Activated CD4-positive, alpha-beta memory T cell treated with anti-CD3 and anti-CD28 coated beads, Interleukin-2, amount 10 ng/mL, durations not matched to agents 7 days and 5 days (primary cell): ENCODE data around the gene PTPRC. TPM values are rescaled to one million over a fixed set of nuclear protein-coding genes. Genes with fewer than 3 reads are reported as not detected.

Source experiments
- CTCF ChIA-PET: fragments of 350-600 bp; sonication (Branson Sonifier 250); formaldehyde crosslinking; loops from one replicate; lab custom pipeline; 2021; ENCODE audit warnings: antibody characterized with exemption, inconsistent platforms; lab: Charles Lee
- POLR2A ChIA-PET: fragments of 350-600 bp; sonication (Branson Sonifier 250); formaldehyde crosslinking; loops from one replicate; lab custom pipeline; 2021; ENCODE audit warnings: antibody characterized with exemption; lab: Charles Lee
- DNase-seq: peaks from one replicate; pipeline ENCODE4 v3.0.0-alpha.2; 2020
- H3K27ac Mint-ChIP-seq: one replicate; pipeline ENCODE4 v1.8.0; 2021; ENCODE audit warnings: mild to moderate bottlenecking, mixed read lengths
- H3K27me3 Mint-ChIP-seq: one replicate; pipeline ENCODE4 v1.8.0; 2021; ENCODE audit warnings: mixed read lengths
- H3K36me3 Mint-ChIP-seq: one replicate; pipeline ENCODE4 v1.8.0; 2021; ENCODE audit warnings: low read depth, mixed read lengths
- H3K4me1 Mint-ChIP-seq: one replicate; pipeline ENCODE4 v1.8.0; 2021; ENCODE audit warnings: mixed read lengths
- H3K4me3 Mint-ChIP-seq: one replicate; pipeline ENCODE4 v1.8.0; 2021; ENCODE audit warnings: mild to moderate bottlenecking, mixed read lengths
- H3K9me3 Mint-ChIP-seq: one replicate; pipeline ENCODE4 v1.8.0; 2021; ENCODE audit warnings: mixed read lengths
- total RNA-seq, 2 experiments: library from RNA; stranded (reverse); gene quantifications; one replicate each; pipeline ENCODE4 v1.2.3, GENCODE V29; 2021

Gene PTPRC
- total RNA-seq, 2 experiments from 2014 or later: 724 to 731 TPM

GRCh38 chr1:198623752-198624647 is 14.8 kb upstream of the PTPRC start:
- H3K27ac Mint-ChIP-seq: peak overlapping the region; percentile 80
- POLR2A ChIA-PET: interaction anchor here (1.7 to 7.4 kb wide), 9 partner anchors 9 to 104 kb away, joined by 5 to 512 read pairs (median 86); partner anchors contain the start of gene PTPRC

GRCh38 chr1:198624648-198624980 is 14.2 kb upstream of the PTPRC start:
- Mint-ChIP-seq H3K36me3 (peaks cover 26% of the 10 kb centered on the region), H3K4me1 (peaks cover 95% of the 10 kb centered on the region), H3K9me3 (no peaks in the 10 kb centered on the region), H3K4me3 (peak overlapping the region; percentile 49), H3K27ac (peak overlapping the region; percentile 80), H3K27me3 (no peaks in the 10 kb centered on the region)
- ChIA-PET CTCF (interaction anchor here (1.2 to 7.2 kb wide), 4 partner anchors 12 to 58 kb away, joined by 3 to 99 read pairs (median 4); partner anchors contain the start of gene PTPRC), POLR2A (interaction anchor here (0.7 to 7.4 kb wide), 10 partner anchors 9 to 59 kb away, joined by 3 to 512 read pairs (median 46); partner anchors contain the start of gene PTPRC)
- no peak for DNase-seq

More at GRCh38 chr1:198623752-198624647, 14.8 kb upstream of the PTPRC start:
- Mint-ChIP-seq H3K4me3 (peak overlapping the region; percentile 49), H3K9me3 (no peaks in the 10 kb centered on the region), H3K4me1 (peaks cover 95% of the 10 kb centered on the region), H3K27me3 (no peaks in the 10 kb centered on the region), H3K36me3 (peaks cover 21% of the 10 kb centered on the region)
- peak; percentile 42 for DNase-seq
- CTCF ChIA-PET: interaction anchor here (1.3 to 7.2 kb wide), 4 partner anchors 13 to 53 kb away, joined by 3 to 99 read pairs (median 4); partner anchors contain the start of gene PTPRC

DNA sequence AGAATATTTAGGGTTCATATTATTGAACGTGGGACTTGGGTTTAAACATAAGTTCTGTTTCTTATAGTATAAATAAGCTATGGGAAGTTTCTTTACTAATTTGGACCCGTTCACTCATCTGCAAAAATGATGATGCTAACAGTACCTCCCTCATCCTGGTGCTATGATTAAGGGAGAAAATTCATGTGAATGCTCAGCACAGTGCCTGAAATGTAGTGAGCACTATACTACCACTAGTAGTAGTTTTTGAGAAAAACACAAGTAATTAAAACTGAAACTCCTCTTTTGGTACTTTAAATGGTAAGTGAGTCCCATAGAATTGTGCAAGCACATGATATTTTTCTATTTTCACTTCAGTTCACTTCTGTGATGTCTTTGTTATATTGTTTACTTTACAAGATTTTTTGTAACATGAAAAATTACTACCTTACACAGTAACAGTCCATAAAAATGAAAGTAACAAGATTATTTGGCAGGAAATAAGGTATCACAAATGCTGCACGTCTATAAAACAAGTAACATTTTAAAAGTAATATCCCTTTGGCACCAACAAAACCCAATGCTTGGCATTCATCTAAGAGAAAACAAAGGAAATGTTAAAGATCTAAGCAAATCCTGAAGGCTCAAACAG is 11.3 kb upstream of the PTPRC start:
- Mint-ChIP-seq H3K4me1 (peaks cover 90% of the 10 kb centered on the region), H3K27me3 (no peaks in the 10 kb centered on the region), H3K9me3 (no peaks in the 10 kb centered on the region), H3K36me3 (peaks cover 25% of the 10 kb centered on the region), H3K27ac (peak overlapping the region; percentile 81), H3K4me3 (peak overlapping the region; percentile 40)
- POLR2A ChIA-PET: interaction anchor here (1.0 to 1.5 kb wide), 2 partner anchors 9 to 11 kb away, joined by 3 to 12 read pairs; partner anchors contain the start of gene PTPRC
- CTCF ChIA-PET: no interaction called here
- DNase-seq: no peak

GRCh38 chr1:198628067-198628455 is 10.8 kb upstream of the PTPRC start:
- no peaks in the 10 kb centered on the region for H3K27me3 Mint-ChIP-seq
- H3K36me3 Mint-ChIP-seq: peaks cover 27% of the 10 kb centered on the region
- H3K9me3 Mint-ChIP-seq: no peaks in the 10 kb centered on the region
- ChIA-PET POLR2A (no interaction called here), CTCF (no interaction called here)
- peak overlapping the region; percentile 81 for H3K27ac Mint-ChIP-seq
- H3K4me3 Mint-ChIP-seq: peak overlapping the region; percentile 40
- H3K4me1 Mint-ChIP-seq: peaks cover 88% of the 10 kb centered on the region
- no peak for DNase-seq

DNA sequence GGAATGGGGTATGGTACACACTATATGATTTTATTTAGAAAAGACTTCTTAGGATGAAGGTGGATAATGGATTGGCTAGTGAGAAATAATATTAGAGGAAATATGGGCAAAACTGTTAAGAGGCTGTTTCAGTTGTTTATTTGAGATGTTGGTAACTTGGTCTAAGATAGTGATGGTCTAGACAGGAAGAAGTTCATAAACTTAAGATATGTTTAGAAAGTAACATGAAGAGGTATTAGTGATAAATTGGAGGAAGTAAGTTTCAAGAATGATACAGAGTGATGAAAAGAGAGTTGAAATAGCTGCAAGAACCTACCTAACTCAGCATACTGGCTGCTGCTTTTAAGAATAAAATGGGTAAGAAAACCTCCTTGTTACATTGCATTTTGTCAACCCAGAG is 9.2 kb upstream of the PTPRC start:
- CTCF ChIA-PET: no interaction called here
- POLR2A ChIA-PET: interaction anchor here (0.9 to 12.5 kb wide), 7 partner anchors 7 to 109 kb away, joined by 3 to 512 read pairs (median 3); partner anchors contain the start of gene PTPRC
- peak overlapping the region; percentile 81 for H3K27ac Mint-ChIP-seq
- peaks cover 2% of the 10 kb centered on the region for H3K9me3 Mint-ChIP-seq
- peaks cover 40% of the 10 kb centered on the region for H3K36me3 Mint-ChIP-seq
- no peaks in the 10 kb centered on the region for H3K27me3 Mint-ChIP-seq
- H3K4me3 Mint-ChIP-seq: peak overlapping the region; percentile 0
- no peak for DNase-seq
- peaks cover 92% of the 10 kb centered on the region for H3K4me1 Mint-ChIP-seq

DNA sequence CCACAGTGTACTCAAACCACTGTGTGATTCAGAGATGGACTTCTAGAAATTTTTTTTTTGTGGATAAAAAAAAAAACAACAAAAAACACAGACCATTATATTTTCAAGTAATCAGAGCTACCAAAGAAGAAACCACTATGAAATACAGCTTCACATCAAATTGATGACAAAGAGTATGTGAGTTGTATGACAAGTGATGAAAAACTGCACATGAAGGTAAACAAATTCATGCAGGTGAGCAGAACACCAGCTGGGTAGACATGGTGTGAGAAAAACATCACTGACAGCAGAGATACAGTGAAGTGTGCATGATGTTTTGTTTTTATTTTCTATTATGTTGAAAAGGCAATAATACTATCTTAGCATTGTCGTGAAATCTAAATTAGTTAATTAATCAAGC is 8.0 kb upstream of the PTPRC start:
- Mint-ChIP-seq H3K36me3 (peaks cover 44% of the 10 kb centered on the region), H3K27ac (no peak overlapping the region), H3K4me1 (peaks cover 90% of the 10 kb centered on the region), H3K4me3 (no peak overlapping the region), H3K9me3 (peaks cover 2% of the 10 kb centered on the region), H3K27me3 (no peaks in the 10 kb centered on the region)
- ChIA-PET POLR2A (interaction anchor here (0.8 to 12.5 kb wide), 6 partner anchors 8 to 106 kb away, joined by 3 to 512 read pairs (median 4); no protein-coding TSS in a partner anchor), CTCF (interaction anchor here (1.3 to 2.0 kb wide), 2 partner anchors 9 to 51 kb away, joined by 3 to 12 read pairs; no protein-coding TSS in a partner anchor)
- DNase-seq: no peak

DNA sequence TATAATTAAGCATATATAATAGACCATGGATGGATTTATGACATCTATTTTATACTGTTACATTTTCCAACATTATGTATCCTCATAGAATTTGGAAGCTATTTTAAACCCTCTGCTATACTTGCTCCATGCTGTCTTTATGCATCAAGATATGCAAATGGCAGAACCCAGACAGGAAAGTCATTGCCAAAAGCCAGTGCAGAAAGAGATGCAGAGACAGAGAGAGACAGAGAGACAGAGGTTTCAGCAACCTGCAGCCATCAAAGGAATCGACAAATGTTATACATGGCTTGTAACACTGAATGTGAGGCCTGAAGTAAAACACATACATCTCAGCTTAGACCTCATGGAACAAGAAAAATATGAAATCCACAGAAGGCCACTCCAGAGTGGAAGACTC is 7.5 kb upstream of the PTPRC start:
- H3K27me3 Mint-ChIP-seq: no peaks in the 10 kb centered on the region
- peaks cover 2% of the 10 kb centered on the region for H3K9me3 Mint-ChIP-seq
- H3K4me1 Mint-ChIP-seq: peaks cover 90% of the 10 kb centered on the region
- ChIA-PET POLR2A (interaction anchor here (1.2 to 12.5 kb wide), 5 partner anchors 9 to 106 kb away, joined by 3 to 512 read pairs (median 4); no protein-coding TSS in a partner anchor), CTCF (interaction anchor here (1.3 to 2.0 kb wide), 2 partner anchors 9 to 51 kb away, joined by 3 to 12 read pairs; no protein-coding TSS in a partner anchor)
- peaks cover 41% of the 10 kb centered on the region for H3K36me3 Mint-ChIP-seq
- no peak for DNase-seq
- no peak overlapping the region for H3K4me3 Mint-ChIP-seq
- H3K27ac Mint-ChIP-seq: peak overlapping the region; percentile 2

GRCh38 chr1:198632007-198632406 is 6.8 kb upstream of the PTPRC start:
- POLR2A ChIA-PET: interaction anchor here (1.2 to 12.5 kb wide), 3 partner anchors 10 to 50 kb away, joined by 3 to 512 read pairs (median 6); no protein-coding TSS in a partner anchor
- CTCF ChIA-PET: interaction anchor here (1.3 to 2.0 kb wide), 2 partner anchors 10 to 50 kb away, joined by 3 to 12 read pairs; no protein-coding TSS in a partner anchor
- Mint-ChIP-seq H3K4me1 (peaks cover 90% of the 10 kb centered on the region), H3K27ac (peak overlapping the region; percentile 2), H3K4me3 (no peak overlapping the region), H3K36me3 (peaks cover 34% of the 10 kb centered on the region), H3K27me3 (no peaks in the 10 kb centered on the region), H3K9me3 (peaks cover 2% of the 10 kb centered on the region)
- DNase-seq: no peak

DNA sequence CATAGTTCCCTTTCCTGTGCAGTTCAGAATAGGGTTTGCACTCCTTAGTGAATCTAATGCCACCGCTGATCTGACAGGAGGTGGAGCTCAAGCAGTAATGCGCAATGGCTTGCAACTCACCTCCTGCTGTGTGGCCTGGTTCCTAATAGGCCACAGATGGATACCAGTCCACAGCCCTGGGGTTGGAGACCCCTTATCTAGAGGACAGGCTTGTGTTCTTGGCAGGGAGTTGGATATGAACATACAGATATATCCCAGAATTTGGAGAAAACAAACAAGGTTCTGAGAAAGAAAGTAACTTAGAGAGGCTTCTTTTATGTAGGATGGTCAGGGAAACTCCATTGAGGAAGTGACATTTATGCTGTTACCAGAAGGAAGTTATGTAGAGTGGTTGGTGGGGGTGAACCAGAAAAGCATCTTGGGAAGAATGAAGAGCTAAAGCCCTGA is 5.1 kb upstream of the PTPRC start:
- peaks cover 82% of the 10 kb centered on the region for H3K4me1 Mint-ChIP-seq
- peak overlapping the region; percentile 56 for H3K27ac Mint-ChIP-seq
- POLR2A ChIA-PET: interaction anchor here (1.0 to 12.5 kb wide), 4 partner anchors 11 to 114 kb away, joined by 3 to 512 read pairs (median 191); no protein-coding TSS in a partner anchor
- peak overlapping the region; percentile 11 for H3K4me3 Mint-ChIP-seq
- H3K36me3 Mint-ChIP-seq: peaks cover 26% of the 10 kb centered on the region
- peaks cover 2% of the 10 kb centered on the region for H3K9me3 Mint-ChIP-seq
- CTCF ChIA-PET: interaction anchor here (1.3 to 7.9 kb wide), 2 partner anchors 11 to 111 kb away, joined by 4 to 99 read pairs; no protein-coding TSS in a partner anchor
- no peaks in the 10 kb centered on the region for H3K27me3 Mint-ChIP-seq
- DNase-seq: no peak

DNA sequence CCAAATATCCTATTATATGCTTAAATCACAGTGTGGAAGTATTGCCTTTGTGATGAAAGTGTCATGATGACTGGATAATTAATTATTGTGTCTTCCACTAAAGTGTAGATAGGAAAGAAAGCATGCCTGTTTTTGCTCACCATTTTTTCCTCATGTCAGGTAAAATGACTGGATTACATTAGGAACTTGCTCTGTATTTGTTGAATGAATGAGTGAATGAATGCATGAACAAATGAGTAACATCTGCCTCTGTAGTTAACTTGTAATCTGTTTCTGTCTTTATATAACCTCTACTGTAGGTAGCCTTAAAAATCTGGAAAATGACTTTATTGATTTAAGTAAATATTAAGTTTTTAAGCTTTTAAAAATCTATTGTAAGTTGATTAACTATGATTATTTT is 2.9 kb upstream of the PTPRC start:
- no peak overlapping the region for H3K4me3 Mint-ChIP-seq
- no peak for DNase-seq
- ChIA-PET CTCF (interaction anchor here (1.3 to 7.9 kb wide), 4 partner anchors 13 to 116 kb away, joined by 3 to 99 read pairs (median 24); no protein-coding TSS in a partner anchor), POLR2A (interaction anchor here (0.7 to 12.5 kb wide), 16 partner anchors 9 to 479 kb away, joined by 3 to 512 read pairs (median 8); partner anchors contain the start of gene NEK7)
- H3K27me3 Mint-ChIP-seq: no peaks in the 10 kb centered on the region
- peaks cover 2% of the 10 kb centered on the region for H3K9me3 Mint-ChIP-seq
- H3K4me1 Mint-ChIP-seq: peaks cover 62% of the 10 kb centered on the region
- peaks cover 34% of the 10 kb centered on the region for H3K36me3 Mint-ChIP-seq
- H3K27ac Mint-ChIP-seq: peak overlapping the region; percentile 28

- Mint-ChIP-seq H3K4me1 (peaks cover 59% of the 10 kb centered on the region), H3K27ac (peak overlapping the region; percentile 80), H3K9me3 (peaks cover 2% of the 10 kb centered on the region), H3K27me3 (no peaks in the 10 kb centered on the region), H3K4me3 (peak overlapping the region; percentile 31), H3K36me3 (peaks cover 37% of the 10 kb centered on the region)
- CTCF ChIA-PET: interaction anchor here (2.9 to 7.9 kb wide), 3 partner anchors 14 to 117 kb away, joined by 9 to 99 read pairs (median 38); no protein-coding TSS in a partner anchor
- POLR2A ChIA-PET: interaction anchor here (0.6 to 12.5 kb wide), 16 partner anchors 9 to 480 kb away, joined by 3 to 512 read pairs (median 8); partner anchors contain the start of gene NEK7
- DNase-seq: no peak
Measured at GRCh38 chr1:198636391-198636790, 2.4 kb upstream of the PTPRC start.
